ENCODE results near the gene B3GALT4. TPM values are rescaled to one million over a fixed set of nuclear protein-coding genes. Genes with fewer than 3 reads are reported as not detected.

The B3GALT4 gene
- total RNA-seq, 1 experiment from 2014 or later = 1.9 TPM

DNA sequence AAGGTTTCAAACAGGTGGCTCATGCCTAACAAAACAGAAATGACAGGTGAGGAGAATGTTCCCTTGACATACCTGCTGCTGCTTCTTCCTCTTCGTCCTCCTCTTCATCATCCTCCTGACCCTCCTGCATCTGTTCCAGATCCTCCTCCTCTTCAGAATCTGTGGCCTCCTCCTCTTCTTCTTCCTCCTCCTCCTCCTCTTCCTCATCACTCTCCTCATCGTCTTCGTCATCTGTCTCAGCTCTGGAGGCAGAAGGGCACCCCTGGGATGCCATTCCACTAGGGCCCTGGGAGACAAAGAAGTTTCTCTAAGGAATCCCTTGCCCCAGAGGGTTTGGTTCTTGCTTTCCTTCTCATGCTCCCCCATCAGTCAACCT, 43.0 kb downstream of the B3GALT4 start:
- Histone ChIP-seq H3K9me3 (ENCODE audit: control insufficient read depth in 1 of 2, insufficient read depth in 1 of 2, low read depth in 1 of 2, low read length in 2 of 2) (no peaks in the 10 kb centered on the region), H3K27me3 (ENCODE audit: insufficient read depth, low read length) (no peaks in the 10 kb centered on the region), H3K36me3 (ENCODE audit: control insufficient read depth in 1 of 2, insufficient read depth in 2 of 2, low read length in 2 of 2) (peaks cover 22 to 29% of the 10 kb centered on the region in 2 experiments; a peak in 3 of 4 replicates), H3K4me2 (ENCODE audit: low read length) (0 out of 2 replicates have a peak overlapping the region, but pooled peaks have one; percentile 100), H3K27ac (ENCODE audit: low read depth, low read length) (0 out of 2 replicates have a peak overlapping the region, but pooled peaks have one; percentile 11), H4K20me1 (ENCODE audit: insufficient read depth) (no peaks in the 10 kb centered on the region), H3K9ac (ENCODE audit: low read length) (no peak overlapping the region), H3K9me2 (ENCODE audit: insufficient read depth) (no peaks in the 10 kb centered on the region), H3K79me2 (ENCODE audit: insufficient read depth, low read length) (peaks cover 41% of the 10 kb centered on the region), H3K4me1 (ENCODE audit: control insufficient read depth in 1 of 2, insufficient read depth in 2 of 2, low read length in 2 of 2) (peaks cover 36 to 68% of the 10 kb centered on the region in 2 experiments), H2AFZ (ENCODE audit: low read depth, low read length, poor library complexity, severe bottlenecking) (no peak overlapping the region), H3K4me3 (replicated peaks in 1 of 2; ENCODE audit: low read depth in 1 of 2, low read length in 2 of 2) (no peak overlapping the region)
- POLR2A ChIA-PET = no interaction called here
- intact Hi-C loops (cut with micrococcal nuclease) = no loop called here
- TF ChIP-seq, protein P1, sequence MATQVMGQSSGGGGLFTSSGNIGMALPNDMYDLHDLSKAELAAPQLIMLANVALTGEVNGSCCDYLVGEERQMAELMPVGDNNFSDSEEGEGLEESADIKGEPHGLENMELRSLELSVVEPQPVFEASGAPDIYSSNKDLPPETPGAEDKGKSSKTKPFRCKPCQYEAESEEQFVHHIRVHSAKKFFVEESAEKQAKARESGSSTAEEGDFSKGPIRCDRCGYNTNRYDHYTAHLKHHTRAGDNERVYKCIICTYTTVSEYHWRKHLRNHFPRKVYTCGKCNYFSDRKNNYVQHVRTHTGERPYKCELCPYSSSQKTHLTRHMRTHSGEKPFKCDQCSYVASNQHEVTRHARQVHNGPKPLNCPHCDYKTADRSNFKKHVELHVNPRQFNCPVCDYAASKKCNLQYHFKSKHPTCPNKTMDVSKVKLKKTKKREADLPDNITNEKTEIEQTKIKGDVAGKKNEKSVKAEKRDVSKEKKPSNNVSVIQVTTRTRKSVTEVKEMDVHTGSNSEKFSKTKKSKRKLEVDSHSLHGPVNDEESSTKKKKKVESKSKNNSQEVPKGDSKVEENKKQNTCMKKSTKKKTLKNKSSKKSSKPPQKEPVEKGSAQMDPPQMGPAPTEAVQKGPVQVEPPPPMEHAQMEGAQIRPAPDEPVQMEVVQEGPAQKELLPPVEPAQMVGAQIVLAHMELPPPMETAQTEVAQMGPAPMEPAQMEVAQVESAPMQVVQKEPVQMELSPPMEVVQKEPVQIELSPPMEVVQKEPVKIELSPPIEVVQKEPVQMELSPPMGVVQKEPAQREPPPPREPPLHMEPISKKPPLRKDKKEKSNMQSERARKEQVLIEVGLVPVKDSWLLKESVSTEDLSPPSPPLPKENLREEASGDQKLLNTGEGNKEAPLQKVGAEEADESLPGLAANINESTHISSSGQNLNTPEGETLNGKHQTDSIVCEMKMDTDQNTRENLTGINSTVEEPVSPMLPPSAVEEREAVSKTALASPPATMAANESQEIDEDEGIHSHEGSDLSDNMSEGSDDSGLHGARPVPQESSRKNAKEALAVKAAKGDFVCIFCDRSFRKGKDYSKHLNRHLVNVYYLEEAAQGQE (IDR thresholded peaks at IDR 0.05; ENCODE audit: low read depth) = no peak
- TF ChIP-seq CEBPB (IDR thresholded peaks at IDR 0.05; ENCODE audit: low read depth) (no peak), FOSL1 (IDR thresholded peaks at IDR 0.05; ENCODE audit: low read depth) (no peak), RAD21 (IDR thresholded peaks at IDR 0.05; ENCODE audit: low read depth) (no peak), SIN3A (IDR thresholded peaks at IDR 0.05; ENCODE audit: low read depth) (no peak), ZFX (IDR thresholded peaks at IDR 0.05) (no peak), SP1 (IDR thresholded peaks at IDR 0.05; ENCODE audit: low read depth) (no peak), TCF7L2 (IDR thresholded peaks at IDR 0.05; ENCODE audit: borderline replicate concordance, extremely low read depth, insufficient read depth, insufficient read length) (no peak), YY1 (IDR thresholded peaks at IDR 0.05; ENCODE audit: extremely low read depth, insufficient replicate concordance, low read depth, low read length) (no peak), EZH2phosphoT487 (IDR thresholded peaks at IDR 0.05; ENCODE audit: borderline replicate concordance) (no peak), JUND (IDR thresholded peaks at IDR 0.05) (no peak), SRF (IDR thresholded peaks at IDR 0.05; ENCODE audit: low read depth) (no peak), POLR2A (IDR thresholded peaks at IDR 0.05; ENCODE audit: borderline replicate concordance, extremely low read depth, insufficient read depth, insufficient read length) (no peak)
- TF ChIP-seq, protein P2, sequence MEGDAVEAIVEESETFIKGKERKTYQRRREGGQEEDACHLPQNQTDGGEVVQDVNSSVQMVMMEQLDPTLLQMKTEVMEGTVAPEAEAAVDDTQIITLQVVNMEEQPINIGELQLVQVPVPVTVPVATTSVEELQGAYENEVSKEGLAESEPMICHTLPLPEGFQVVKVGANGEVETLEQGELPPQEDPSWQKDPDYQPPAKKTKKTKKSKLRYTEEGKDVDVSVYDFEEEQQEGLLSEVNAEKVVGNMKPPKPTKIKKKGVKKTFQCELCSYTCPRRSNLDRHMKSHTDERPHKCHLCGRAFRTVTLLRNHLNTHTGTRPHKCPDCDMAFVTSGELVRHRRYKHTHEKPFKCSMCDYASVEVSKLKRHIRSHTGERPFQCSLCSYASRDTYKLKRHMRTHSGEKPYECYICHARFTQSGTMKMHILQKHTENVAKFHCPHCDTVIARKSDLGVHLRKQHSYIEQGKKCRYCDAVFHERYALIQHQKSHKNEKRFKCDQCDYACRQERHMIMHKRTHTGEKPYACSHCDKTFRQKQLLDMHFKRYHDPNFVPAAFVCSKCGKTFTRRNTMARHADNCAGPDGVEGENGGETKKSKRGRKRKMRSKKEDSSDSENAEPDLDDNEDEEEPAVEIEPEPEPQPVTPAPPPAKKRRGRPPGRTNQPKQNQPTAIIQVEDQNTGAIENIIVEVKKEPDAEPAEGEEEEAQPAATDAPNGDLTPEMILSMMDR (IDR thresholded peaks at IDR 0.05 in 2 of 3, conservative IDR thresholded peaks at IDR 0.05 in 1 of 3; ENCODE audit: borderline replicate concordance in 1 of 3, insufficient read depth in 1 of 3, low read depth in 2 of 3, low read length in 2 of 3) = no peak
- TF ChIP-seq, protein P3, sequence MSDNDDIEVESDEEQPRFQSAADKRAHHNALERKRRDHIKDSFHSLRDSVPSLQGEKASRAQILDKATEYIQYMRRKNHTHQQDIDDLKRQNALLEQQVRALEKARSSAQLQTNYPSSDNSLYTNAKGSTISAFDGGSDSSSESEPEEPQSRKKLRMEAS (IDR thresholded peaks at IDR 0.05) = no peak
- RAD21 ChIA-PET (ENCODE audit: low non-redundant PET in 1 of 2, low total read pairs in 2 of 2, uncharacterized antibody in 2 of 2, unreplicated experiment in 2 of 2) = no interaction called here
- DNase-seq (ENCODE audit: low read depth, low spot score) = no peak
- CTCF ChIA-PET = no interaction called here
- no peak for ATAC-seq
- BruUV-seq (replicated peaks) = no TSS peak

All from HCT116 (cell line).